ENCODE measurements around the gene ANKRD31.

- TF ChIP-seq CTCF (IDR thresholded peaks at IDR 0.05) (no peak), REST (IDR thresholded peaks at IDR 0.05; ENCODE audit: insufficient read depth in 1 of 2, low read depth in 2 of 2, low read length in 1 of 2) (no peak)
Measured at GRCh38 chr5:75044406-75044805, 192.3 kb downstream of the ANKRD31 start.

Measured in Panc1 (cell line).